ENCODE measurements around the gene NADK.
A peak's percentile ranks its signal among the peaks of the same experiment; 100 is the strongest.

NADK gene

DNA sequence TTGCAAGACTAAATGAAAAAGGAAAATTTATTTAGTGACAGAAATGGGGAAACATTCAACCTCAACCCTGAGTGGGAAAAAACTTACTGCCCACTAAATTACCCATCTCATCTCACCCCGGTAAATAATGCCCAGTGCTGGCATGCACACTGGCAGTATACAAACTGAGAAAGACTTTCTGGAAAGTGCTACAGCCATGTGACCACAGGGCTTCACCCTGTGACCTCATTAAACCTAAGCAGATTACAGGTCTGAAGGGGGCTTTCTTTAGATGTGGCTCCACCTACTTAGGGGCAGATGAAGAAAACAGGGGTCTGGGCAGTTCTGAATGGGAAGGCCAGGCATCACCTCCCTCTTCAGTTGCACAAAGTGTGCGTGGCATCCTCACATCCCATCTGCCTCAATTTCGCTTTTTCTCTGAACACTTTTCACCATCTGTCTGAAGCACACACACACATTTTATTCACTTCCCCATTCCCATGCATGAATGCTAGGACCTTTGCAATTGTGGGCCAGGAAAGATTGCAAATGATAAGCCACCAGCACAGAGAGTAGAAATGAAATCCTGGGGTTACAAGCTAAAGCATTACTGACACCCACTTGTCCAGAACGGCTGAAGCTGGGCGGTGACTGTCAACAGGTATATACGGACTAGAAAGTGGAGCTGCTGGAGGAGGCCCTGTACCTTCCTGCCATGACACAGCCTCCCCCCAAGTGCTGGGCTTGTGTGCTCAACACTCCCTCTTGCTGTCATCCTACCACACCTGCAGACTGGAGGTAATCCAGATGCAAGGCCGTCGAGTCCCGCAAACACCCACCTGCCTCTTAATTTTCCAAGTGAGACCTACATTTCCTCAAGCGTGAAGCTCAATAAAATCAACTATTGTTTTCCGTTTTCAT is 2.7 kb downstream of the NADK start:
- Histone ChIP-seq H3K36me3 (ENCODE audit: insufficient read depth, low read depth, low read length) (peaks cover 21% of the 10 kb centered on the region), H3K9ac (ENCODE audit: low read depth, low read length) (no peak overlapping the region), H3K27ac (ENCODE audit: low read length) (no peak overlapping the region)

GRCh38 chr1:1773874-1774273 is 4.4 kb downstream of the NADK start:
- Histone ChIP-seq H3K4me1 (ENCODE audit: insufficient read depth, low read length) (peaks cover 5% of the 10 kb centered on the region; the same call in 1 of the 2 replicates), H3K9me3 (ENCODE audit: insufficient read depth, low read depth, low read length) (peaks cover 5% of the 10 kb centered on the region), H3K27ac (ENCODE audit: low read length) (no peak overlapping the region), H3K4me3 (ENCODE audit: low read length) (no peak overlapping the region), H3K36me3 (ENCODE audit: insufficient read depth, low read depth, low read length) (peaks cover 22% of the 10 kb centered on the region), H3K9ac (ENCODE audit: low read depth, low read length) (no peak overlapping the region), H3K27me3 (ENCODE audit: insufficient read depth, low read length) (no peaks in the 10 kb centered on the region)

More for the DNA sequence above, 2.7 kb downstream of the NADK start:
- Histone ChIP-seq H3K27me3 (ENCODE audit: insufficient read depth, low read length) (no peaks in the 10 kb centered on the region), H3K4me3 (ENCODE audit: low read length) (0 out of 2 replicates have a peak overlapping the region, but pooled peaks have one; percentile 8), H3K4me1 (ENCODE audit: insufficient read depth, low read length) (peaks cover 14% of the 10 kb centered on the region; the same call in 1 of the 2 replicates), H3K9me3 (ENCODE audit: insufficient read depth, low read depth, low read length) (peaks cover 5% of the 10 kb centered on the region)

DNA sequence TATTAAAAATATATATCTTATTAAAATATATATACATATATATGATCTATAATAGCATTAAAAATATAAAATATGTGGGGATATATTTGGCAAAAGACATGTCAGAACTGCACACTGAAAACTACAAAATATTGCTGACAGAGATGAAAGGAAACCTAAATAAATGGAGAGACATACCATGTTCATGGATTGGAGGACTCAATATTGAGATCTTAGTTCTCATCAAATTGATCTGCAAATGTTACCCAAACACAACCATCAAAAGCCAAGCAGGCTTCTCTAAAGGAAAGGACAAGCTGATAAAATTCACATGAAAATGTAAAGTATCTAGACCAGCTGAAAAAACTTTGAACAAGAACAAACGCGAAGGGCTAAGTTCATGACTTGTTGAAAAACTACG is 7.2 kb downstream of the NADK start:
- Histone ChIP-seq H3K4me1 (ENCODE audit: insufficient read depth, low read length) (no peaks in the 10 kb centered on the region), H3K27ac (ENCODE audit: low read length) (no peak overlapping the region), H3K36me3 (ENCODE audit: insufficient read depth, low read depth, low read length) (peaks cover 32% of the 10 kb centered on the region), H3K27me3 (ENCODE audit: insufficient read depth, low read length) (no peaks in the 10 kb centered on the region), H3K9ac (ENCODE audit: low read depth, low read length) (no peak overlapping the region), H3K9me3 (ENCODE audit: insufficient read depth, low read depth, low read length) (peaks cover 5% of the 10 kb centered on the region), H3K4me3 (ENCODE audit: low read length) (no peak overlapping the region)

DNA sequence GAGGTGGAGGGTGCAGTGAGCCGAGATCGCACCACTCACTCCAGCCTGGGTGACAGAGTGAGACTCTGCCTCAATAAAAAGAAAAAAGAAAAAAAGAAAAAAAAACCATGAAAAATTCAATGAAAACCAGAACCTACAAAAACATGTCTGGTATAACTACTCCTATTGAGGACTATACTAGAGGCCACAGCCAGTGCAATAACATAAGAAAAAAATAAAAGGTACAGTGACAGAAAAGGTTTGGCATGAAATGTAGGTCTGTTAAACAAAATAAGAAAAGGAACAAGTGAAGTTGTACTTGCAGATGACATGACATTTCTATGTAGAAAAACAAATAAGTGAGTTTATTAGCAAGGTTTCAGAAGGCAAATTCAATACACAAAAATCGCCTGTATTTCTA is 8.2 kb downstream of the NADK start:
- peaks cover 5% of the 10 kb centered on the region for H3K9me3 ChIP-seq (ENCODE audit: insufficient read depth, low read depth, low read length)
- H3K9ac ChIP-seq (ENCODE audit: low read depth, low read length): no peak overlapping the region
- no peaks in the 10 kb centered on the region for H3K27me3 ChIP-seq (ENCODE audit: insufficient read depth, low read length)
- no peak overlapping the region for H3K4me3 ChIP-seq (ENCODE audit: low read length)
- peaks cover 34% of the 10 kb centered on the region for H3K36me3 ChIP-seq (ENCODE audit: insufficient read depth, low read depth, low read length)
- H3K27ac ChIP-seq (ENCODE audit: low read length): no peak overlapping the region
- H3K4me1 ChIP-seq (ENCODE audit: insufficient read depth, low read length): no peaks in the 10 kb centered on the region

DNA sequence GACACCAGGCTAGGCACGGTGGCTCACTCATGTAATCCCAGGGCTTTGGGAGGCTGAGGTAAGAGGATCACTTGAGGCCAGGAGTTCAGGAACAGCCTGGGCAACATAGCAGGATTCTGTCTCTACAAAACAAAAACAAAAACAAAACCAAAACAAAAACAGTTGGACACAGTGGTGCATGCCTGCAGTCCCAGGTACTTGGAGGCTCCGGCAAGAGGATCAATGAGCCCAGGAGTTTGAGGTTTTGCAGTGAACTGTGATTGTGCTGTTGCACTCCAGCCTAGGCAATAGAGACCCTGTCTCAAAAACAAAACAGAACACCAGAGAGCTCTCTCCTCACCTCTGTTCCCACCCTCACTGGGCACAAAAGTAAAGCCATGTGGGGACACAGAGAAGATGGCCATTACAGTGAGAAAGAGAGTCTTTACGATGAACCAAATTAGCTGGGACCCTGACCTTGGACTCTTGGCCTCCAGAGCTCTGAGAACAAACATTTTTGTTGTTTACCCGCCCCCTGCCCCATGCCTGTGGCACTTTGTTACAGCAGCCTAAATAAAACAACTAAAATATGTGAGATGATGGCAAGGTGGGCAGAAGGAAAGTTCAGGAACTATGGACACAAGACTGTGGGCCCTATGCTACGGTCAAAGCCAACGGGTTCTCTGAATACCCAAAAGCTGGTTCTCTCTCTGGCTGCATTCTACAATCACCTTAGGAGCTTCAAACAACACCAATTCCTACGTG is 9.8 kb downstream of the NADK start:
- Histone ChIP-seq H3K4me1 (ENCODE audit: insufficient read depth, low read length) (no peaks in the 10 kb centered on the region), H3K9ac (ENCODE audit: low read depth, low read length) (no peak overlapping the region), H3K27ac (ENCODE audit: low read length) (no peak overlapping the region), H3K4me3 (ENCODE audit: low read length) (no peak overlapping the region), H3K36me3 (ENCODE audit: insufficient read depth, low read depth, low read length) (peaks cover 48% of the 10 kb centered on the region), H3K9me3 (ENCODE audit: insufficient read depth, low read depth, low read length) (peaks cover 5% of the 10 kb centered on the region), H3K27me3 (ENCODE audit: insufficient read depth, low read length) (no peaks in the 10 kb centered on the region)

DNA sequence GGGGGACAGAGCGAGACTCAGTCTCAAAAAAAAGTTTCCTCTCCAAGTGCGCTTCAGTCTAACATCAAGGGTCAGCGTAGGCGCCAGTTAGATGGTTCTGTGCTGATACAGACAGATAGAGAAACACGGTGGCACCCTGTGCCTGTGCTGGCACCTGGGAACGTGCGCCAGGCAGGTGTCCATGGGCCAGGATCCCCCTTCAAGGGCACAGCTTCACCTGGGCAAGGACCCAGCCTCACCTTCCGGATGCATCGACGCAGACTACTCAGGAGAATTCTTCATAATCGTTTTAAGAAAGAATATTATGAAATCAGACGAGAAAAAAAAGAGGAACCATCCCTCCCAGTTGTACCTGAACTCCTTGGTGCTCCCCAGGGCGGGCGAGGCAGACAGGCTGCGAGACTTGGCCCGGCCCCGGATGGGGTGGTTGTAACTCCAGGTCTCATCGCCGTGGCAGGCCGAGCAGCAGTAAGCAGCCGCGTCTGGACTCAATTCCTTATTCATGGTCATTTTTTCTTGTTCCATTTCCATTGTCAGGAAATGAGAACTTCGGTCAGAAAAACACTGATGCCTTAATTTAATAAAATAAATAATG is 13.3 kb downstream of the NADK start:
- H3K27ac ChIP-seq (ENCODE audit: low read length): no peak overlapping the region
- H3K9ac ChIP-seq (ENCODE audit: low read depth, low read length): no peak overlapping the region
- peaks cover 58% of the 10 kb centered on the region for H3K36me3 ChIP-seq (ENCODE audit: insufficient read depth, low read depth, low read length)
- no peak overlapping the region for H3K4me3 ChIP-seq (ENCODE audit: low read length)
- no peaks in the 10 kb centered on the region for H3K4me1 ChIP-seq (ENCODE audit: insufficient read depth, low read length)
- H3K9me3 ChIP-seq (ENCODE audit: insufficient read depth, low read depth, low read length): no peaks in the 10 kb centered on the region
- H3K27me3 ChIP-seq (ENCODE audit: insufficient read depth, low read length): no peaks in the 10 kb centered on the region

DNA sequence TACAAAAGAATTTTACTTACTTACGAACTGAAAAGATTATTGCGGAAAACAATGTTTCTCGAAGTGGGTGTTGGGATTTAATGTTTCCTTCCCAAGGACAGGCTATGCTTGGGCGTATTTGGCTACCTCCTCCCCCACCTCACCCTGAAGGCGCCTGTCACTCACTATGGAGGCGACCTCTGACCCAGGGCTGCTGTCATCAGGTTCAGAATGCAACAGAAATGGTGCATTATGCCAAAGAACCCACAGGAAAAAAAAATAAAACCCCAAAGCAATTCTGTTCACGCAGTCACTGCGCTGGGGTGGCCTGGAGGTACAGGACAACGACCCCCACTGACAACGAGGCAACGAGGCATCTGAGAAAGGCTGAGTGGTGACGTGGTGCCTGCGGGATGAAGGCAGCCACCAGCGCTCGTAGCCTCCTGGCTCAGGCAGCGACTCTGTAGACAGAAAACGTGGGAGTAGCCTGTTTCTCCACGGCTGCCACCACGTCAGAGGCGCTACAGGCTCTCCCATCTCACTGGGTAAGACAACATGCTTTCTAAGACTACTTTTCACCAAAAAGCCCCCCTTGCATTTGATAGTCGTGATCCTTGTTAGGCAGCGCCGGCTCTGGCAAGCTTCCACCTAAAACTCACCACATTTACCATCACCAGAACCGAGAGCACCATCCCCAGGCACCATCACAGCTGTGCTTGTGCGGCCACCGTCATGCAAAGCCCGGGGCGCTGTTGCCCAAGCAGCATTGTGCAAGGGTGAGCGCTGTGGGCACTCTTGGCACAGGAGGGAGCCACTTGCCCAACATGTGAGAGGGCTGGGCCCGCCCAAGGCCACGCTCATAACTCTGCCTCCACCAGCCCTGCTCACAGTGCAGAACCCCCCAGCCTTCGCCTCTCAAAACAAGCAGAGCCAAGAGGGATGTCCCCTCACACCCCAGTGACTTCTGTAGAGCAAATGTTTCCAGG is 14.3 kb downstream of the NADK start:
- Histone ChIP-seq H3K27ac (ENCODE audit: low read length) (no peak overlapping the region), H3K27me3 (ENCODE audit: insufficient read depth, low read length) (no peaks in the 10 kb centered on the region), H3K36me3 (ENCODE audit: insufficient read depth, low read depth, low read length) (peaks cover 67% of the 10 kb centered on the region), H3K4me3 (ENCODE audit: low read length) (no peak overlapping the region), H3K9ac (ENCODE audit: low read depth, low read length) (no peak overlapping the region), H3K4me1 (ENCODE audit: insufficient read depth, low read length) (no peaks in the 10 kb centered on the region), H3K9me3 (ENCODE audit: insufficient read depth, low read depth, low read length) (no peaks in the 10 kb centered on the region)

- Histone ChIP-seq H3K36me3 (ENCODE audit: insufficient read depth, low read depth, low read length) (peaks cover 67% of the 10 kb centered on the region), H3K27ac (ENCODE audit: low read length) (no peak overlapping the region), H3K27me3 (ENCODE audit: insufficient read depth, low read length) (no peaks in the 10 kb centered on the region), H3K4me3 (ENCODE audit: low read length) (no peak overlapping the region), H3K9ac (ENCODE audit: low read depth, low read length) (no peak overlapping the region), H3K9me3 (ENCODE audit: insufficient read depth, low read depth, low read length) (no peaks in the 10 kb centered on the region), H3K4me1 (ENCODE audit: insufficient read depth, low read length) (no peaks in the 10 kb centered on the region)
Observed at GRCh38 chr1:1761504-1762376, 16.5 kb downstream of the NADK start.

- Histone ChIP-seq H3K9ac (ENCODE audit: low read depth, low read length) (no peak overlapping the region), H3K9me3 (ENCODE audit: insufficient read depth, low read depth, low read length) (no peaks in the 10 kb centered on the region), H3K4me3 (ENCODE audit: low read length) (no peak overlapping the region), H3K27me3 (ENCODE audit: insufficient read depth, low read length) (no peaks in the 10 kb centered on the region), H3K36me3 (ENCODE audit: insufficient read depth, low read depth, low read length) (peaks cover 73% of the 10 kb centered on the region), H3K27ac (ENCODE audit: low read length) (no peak overlapping the region), H3K4me1 (ENCODE audit: insufficient read depth, low read length) (no peaks in the 10 kb centered on the region)
Observed at GRCh38 chr1:1760715-1761114, 17.6 kb downstream of the NADK start.

DNA sequence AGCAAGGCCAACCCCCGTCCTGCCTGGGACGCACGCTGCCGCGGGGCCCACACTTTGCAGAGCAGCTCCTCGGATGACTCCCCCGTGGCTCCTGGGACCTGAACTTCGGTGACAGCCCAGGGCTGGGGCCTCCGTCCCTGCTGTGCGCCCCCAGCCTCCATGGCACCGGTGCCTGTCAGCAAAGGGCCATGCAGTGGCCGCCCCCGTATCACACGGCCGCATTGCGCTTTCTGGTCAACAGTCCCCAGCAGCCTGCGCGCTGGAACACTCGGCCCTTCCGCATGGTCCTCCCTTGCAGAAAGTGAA is 18.0 kb downstream of the NADK start:
- Histone ChIP-seq H3K27ac (ENCODE audit: low read length) (no peak overlapping the region), H3K4me1 (ENCODE audit: insufficient read depth, low read length) (no peaks in the 10 kb centered on the region), H3K27me3 (ENCODE audit: insufficient read depth, low read length) (no peaks in the 10 kb centered on the region), H3K9me3 (ENCODE audit: insufficient read depth, low read depth, low read length) (no peaks in the 10 kb centered on the region), H3K36me3 (ENCODE audit: insufficient read depth, low read depth, low read length) (peaks cover 78% of the 10 kb centered on the region), H3K9ac (ENCODE audit: low read depth, low read length) (no peak overlapping the region), H3K4me3 (ENCODE audit: low read length) (no peak overlapping the region)

Data from iPS-20b (cell line).